DND-41 (cell line): ENCODE measurements around the gene MARCHF10.

Source experiments
- ATAC-seq: fragments of 200-7000 bp; cut with Tn5 transposase; 3 replicates; pipeline ENCODE4 v1.9.1; 2021; ENCODE audit warnings: low read depth; ENCODE audit not compliant: insufficient read depth
- DNase-seq: peaks from one replicate; pipeline ENCODE4 v3.0.0-alpha.2; 2020
- H2AFZ ChIP-seq: 2 replicates; pipeline ENCODE4 v1.6.0; 2012; ENCODE audit warnings: low read depth, low read length
- H3K27ac ChIP-seq: 2 replicates; pipeline ENCODE4 v1.5.1; 2012; ENCODE audit warnings: low read length, inconsistent platforms
- H3K27me3 ChIP-seq: fragments of 200-600 bp; sonication (generic); 2 replicates; pipeline ENCODE4 v1.6.0; 2012; ENCODE audit warnings: low read length, mild to moderate bottlenecking, inconsistent platforms; ENCODE audit not compliant: insufficient read depth, poor library complexity
- H3K36me3 ChIP-seq: 2 replicates; pipeline ENCODE4 v1.5.1; 2012; ENCODE audit warnings: low read length, inconsistent platforms; ENCODE audit not compliant: insufficient read depth
- H3K4me1 ChIP-seq: 2 replicates; pipeline ENCODE4 v1.5.1; 2012; ENCODE audit warnings: mild to moderate bottlenecking, low read length; ENCODE audit not compliant: insufficient read depth
- H3K4me2 ChIP-seq: 2 replicates; pipeline ENCODE4 v1.6.0; 2012; ENCODE audit warnings: mild to moderate bottlenecking, moderate library complexity, low read length, inconsistent platforms; ENCODE audit not compliant: insufficient read depth
- H3K4me3 ChIP-seq, 2 experiments: fragments of 200-600 bp in 1 of 2; shearing (Covaris generic) in 1 of 2; 2 replicates each; pipeline ENCODE4 v1.5.1; 2012 to 2016; ENCODE audit warnings: inconsistent platforms in 2 of 2, low read length in 2 of 2, mild to moderate bottlenecking in 2 of 2, low read depth in 1 of 2, moderate library complexity in 1 of 2
- H3K79me2 ChIP-seq: 2 replicates; pipeline ENCODE4 v1.6.0; 2012; ENCODE audit warnings: low read length, inconsistent platforms; ENCODE audit not compliant: insufficient read depth
- H3K9ac ChIP-seq: 2 replicates; pipeline ENCODE4 v1.6.0; 2012; ENCODE audit warnings: low read depth, mild to moderate bottlenecking, inconsistent platforms, low read length, moderate library complexity
- H3K9me3 ChIP-seq: 2 replicates; pipeline ENCODE4 v1.5.1; 2012; ENCODE audit warnings: low read length, moderate library complexity, mild to moderate bottlenecking, inconsistent platforms; ENCODE audit not compliant: insufficient read depth, severe bottlenecking
- H4K20me1 ChIP-seq: 2 replicates; pipeline ENCODE4 v1.6.0; 2012; ENCODE audit warnings: low read length; ENCODE audit not compliant: insufficient read depth
- CTCF ChIP-seq: IDR thresholded peaks from 2 replicates; pipeline ENCODE4 v1.5.1; 2012; ENCODE audit warnings: borderline replicate concordance, low read length, moderate library complexity, mild to moderate bottlenecking; ENCODE audit not compliant: poor library complexity, severe bottlenecking; ENCODE audit errors: extremely low read depth
- EZH2 ChIP-seq: IDR thresholded peaks from 3 replicates; pipeline ENCODE4 v1.6.1; 2012; ENCODE audit warnings: borderline replicate concordance, low read depth, mild to moderate bottlenecking, moderate library complexity, low read length, inconsistent platforms; ENCODE audit not compliant: severe bottlenecking

MARCHF10 gene

GRCh38 chr17:62822080-62822904, 14.2 kb upstream of the MARCHF10 start:
- Histone ChIP-seq H3K36me3 (no peaks in the 10 kb centered on the region), H3K27ac (no peak overlapping the region), H3K9me3 (no peaks in the 10 kb centered on the region), H3K79me2 (no peaks in the 10 kb centered on the region), H3K27me3 (peaks cover 9% of the 10 kb centered on the region), H4K20me1 (no peaks in the 10 kb centered on the region), H3K4me1 (no peaks in the 10 kb centered on the region), H3K4me2 (no peak overlapping the region), H3K4me3 (no peak overlapping the region), H3K9ac (no peak overlapping the region), H2AFZ (no peak overlapping the region)
- no peak for DNase-seq
- no peak for TF ChIP-seq EZH2
- TF ChIP-seq CTCF, result no peak
- ATAC-seq, result no peak

- H3K27ac ChIP-seq, result no peak overlapping the region
- ATAC-seq, result no peak
Observed at GRCh38 chr17:62821189-62822079, 13.3 kb upstream of the MARCHF10 start.

GRCh38 chr17:62819511-62820221, 11.6 kb upstream of the MARCHF10 start:
- H3K27me3 ChIP-seq, result peaks cover 9% of the 10 kb centered on the region
- DNase-seq (no peak), ATAC-seq (no peak)
- no peaks in the 10 kb centered on the region for H3K4me1 ChIP-seq
- H3K4me2 ChIP-seq, result no peak overlapping the region
- no peaks in the 10 kb centered on the region for H4K20me1 ChIP-seq
- H2AFZ ChIP-seq, result no peak overlapping the region
- H3K4me3 ChIP-seq, result no peak overlapping the region
- no peaks in the 10 kb centered on the region for H3K9me3 ChIP-seq
- H3K79me2 ChIP-seq, result no peaks in the 10 kb centered on the region
- no peak overlapping the region for H3K27ac ChIP-seq
- no peak for TF ChIP-seq EZH2
- no peak for TF ChIP-seq CTCF
- no peak overlapping the region for H3K9ac ChIP-seq
- H3K36me3 ChIP-seq, result no peaks in the 10 kb centered on the region

More at GRCh38 chr17:62821189-62822079, 13.3 kb upstream of the MARCHF10 start:
- no peak overlapping the region for H3K4me3 ChIP-seq
- no peaks in the 10 kb centered on the region for H3K36me3 ChIP-seq
- H3K9me3 ChIP-seq, result no peaks in the 10 kb centered on the region
- H3K9ac ChIP-seq, result no peak overlapping the region
- H3K4me2 ChIP-seq, result no peak overlapping the region
- H3K27me3 ChIP-seq, result peaks cover 9% of the 10 kb centered on the region
- H2AFZ ChIP-seq, result no peak overlapping the region
- no peaks in the 10 kb centered on the region for H3K4me1 ChIP-seq
- no peaks in the 10 kb centered on the region for H4K20me1 ChIP-seq
- no peaks in the 10 kb centered on the region for H3K79me2 ChIP-seq
- no peak for DNase-seq
- TF ChIP-seq CTCF (no peak), EZH2 (no peak)
